Neural cell (in vitro differentiated cells): ENCODE results near the gene AK2. TPM values are rescaled to one million over a fixed set of nuclear protein-coding genes. Genes with fewer than 3 reads are reported as not detected.
"Not testable (repeated sequence)": the region's sequence is repeated elsewhere in the genome, so short reads cannot be mapped to it uniquely, and the experiment has no call there.

Experiments
- H2AFZ ChIP-seq: fragments of 200-600, 300-800 bp; sonication (generic), shearing (Covaris generic); 2 replicates; pipeline ENCODE4 v1.6.0; 2014; ENCODE audit warnings: low read depth, mild to moderate bottlenecking, antibody characterized with exemption, low read length, moderate library complexity
- H3F3A ChIP-seq: fragments of 200-600 bp; shearing (Covaris generic); 2 replicates; pipeline ENCODE4 v1.6.1; 2016; ENCODE audit warnings: mild to moderate bottlenecking, moderate library complexity, mixed read lengths, antibody characterized with exemption, low read length; ENCODE audit not compliant: insufficient read depth, poor library complexity, severe bottlenecking
- H3K27ac ChIP-seq: fragments of 200-600, 300-800 bp; sonication (generic), shearing (Covaris generic); 2 replicates; pipeline ENCODE4 v1.5.1; 2014; ENCODE audit warnings: mild to moderate bottlenecking, low read length, moderate library complexity
- H3K27me3 ChIP-seq: fragments of 300-800, 200-600 bp; sonication (generic), shearing (Covaris generic); 2 replicates; pipeline ENCODE4 v1.6.0; 2014; ENCODE audit warnings: mild to moderate bottlenecking, low read depth, low read length, moderate library complexity; ENCODE audit not compliant: insufficient read depth
- H3K36me3 ChIP-seq: fragments of 300-800, 200-600 bp; sonication (generic), shearing (Covaris generic); 2 replicates; pipeline ENCODE4 v1.5.1; 2014; ENCODE audit warnings: mild to moderate bottlenecking, antibody characterized with exemption, low read length, moderate library complexity; ENCODE audit not compliant: insufficient read depth
- H3K4me2 ChIP-seq: fragments of 300-800, 200-600 bp; sonication (generic), shearing (Covaris generic); 2 replicates; pipeline ENCODE4 v1.6.0; 2014; ENCODE audit warnings: mild to moderate bottlenecking, low read length
- H3K4me3 ChIP-seq: fragments of 300-800, 200-600 bp; sonication (generic), shearing (Covaris generic); 2 replicates; pipeline ENCODE4 v1.5.1; 2014; ENCODE audit warnings: mild to moderate bottlenecking, low read length, moderate library complexity
- H3K79me2 ChIP-seq: fragments of 200-600 bp; shearing (Covaris generic); replicated peaks from 2 replicates; pipeline ENCODE4 v1.6.0; 2014; ENCODE audit warnings: mild to moderate bottlenecking, low read length, moderate library complexity; ENCODE audit not compliant: insufficient read depth
- H3K9ac ChIP-seq: fragments of 300-800, 200-600 bp; sonication (generic), shearing (Covaris generic); 2 replicates; pipeline ENCODE4 v1.6.1; 2016; ENCODE audit warnings: mild to moderate bottlenecking, low read length, mixed read lengths
- H3K9me2 ChIP-seq: fragments of 200-600 bp; shearing (Covaris generic); 2 replicates; pipeline ENCODE4 v1.6.1; 2016; ENCODE audit warnings: mild to moderate bottlenecking, low read length, mixed read lengths; ENCODE audit not compliant: insufficient read depth
- H3K9me3 ChIP-seq: fragments of 200-600, 300-800 bp; sonication (generic), shearing (Covaris generic); 2 replicates; pipeline ENCODE4 v1.6.1; 2016; ENCODE audit warnings: mild to moderate bottlenecking, mixed run types, low read length, moderate library complexity, mixed read lengths
- H4K20me1 ChIP-seq: fragments of 200-600 bp; shearing (Covaris generic); 2 replicates; pipeline ENCODE4 v1.6.1; 2016; ENCODE audit warnings: mild to moderate bottlenecking, mixed run types; ENCODE audit not compliant: insufficient read depth
- CTCF ChIP-seq: fragments of 450-650 bp; IDR thresholded peaks from 2 replicates; pipeline ENCODE4 v1.5.1; 2014; ENCODE audit warnings: antibody characterized with exemption, mild to moderate bottlenecking, moderate library complexity; ENCODE audit not compliant: poor library complexity, severe bottlenecking
- EZH2 ChIP-seq: fragments of 200-600, 300-800 bp; shearing (Covaris generic), sonication (generic); IDR thresholded peaks from 2 replicates; pipeline ENCODE4 v1.6.1; 2014; ENCODE audit warnings: antibody characterized with exemption, low read length, borderline replicate concordance, mild to moderate bottlenecking; ENCODE audit not compliant: insufficient read depth, poor library complexity, severe bottlenecking
- POLR2AphosphoS5 ChIP-seq: IDR thresholded peaks from 2 replicates; pipeline ENCODE4 v1.6.1; 2012
- RAD21 ChIP-seq: fragments of 450-650 bp; conservative IDR thresholded peaks from 2 replicates; pipeline ENCODE4 v1.6.1; 2014; ENCODE audit warnings: antibody characterized with exemption, mild to moderate bottlenecking, moderate library complexity
- REST ChIP-seq: IDR thresholded peaks from 2 replicates; pipeline ENCODE4 v1.6.1; 2012; ENCODE audit warnings: borderline replicate concordance
- SMC3 ChIP-seq: fragments of 450-650 bp; conservative IDR thresholded peaks from 2 replicates; pipeline ENCODE4 v1.6.1; 2014; ENCODE audit warnings: antibody characterized with exemption, mild to moderate bottlenecking, moderate library complexity; ENCODE audit not compliant: poor library complexity
- polyA plus RNA-seq: library from polyadenylated mRNA; depleted of rRNA; stranded (reverse); fragments of >200 nt; gene quantifications from 2 replicates; pipeline ENCODE4 v1.2.3, GENCODE V29; 2014

The AK2 gene
- polyA plus RNA-seq, 1 donor from 2014 or later, result 107 TPM

GRCh38 chr1:33070628-33071027, 33.9 kb upstream of the AK2 start:
- Histone ChIP-seq H3K9me2 (no peaks in the 10 kb centered on the region), H3K27me3 (no peaks in the 10 kb centered on the region), H2AFZ (no peak overlapping the region), H3F3A (no peaks in the 10 kb centered on the region), H3K4me3 (no peak overlapping the region), H3K9ac (no peak overlapping the region), H3K36me3 (no peaks in the 10 kb centered on the region), H3K27ac (no peak overlapping the region), H4K20me1 (no peaks in the 10 kb centered on the region), H3K79me2 (no peaks in the 10 kb centered on the region), H3K9me3 (no peaks in the 10 kb centered on the region), H3K4me2 (no peak overlapping the region)
- no peak for TF ChIP-seq RAD21
- no peak for TF ChIP-seq REST
- TF ChIP-seq POLR2AphosphoS5, result no peak
- TF ChIP-seq CTCF, result no peak
- TF ChIP-seq EZH2, result no peak

GRCh38 chr1:33068108-33068507, 31.4 kb upstream of the AK2 start:
- not testable (repeated sequence) for H3K27me3 ChIP-seq, H3K9me3 ChIP-seq, H3K4me3 ChIP-seq, H3K27ac ChIP-seq, H2AFZ ChIP-seq, H3K9ac ChIP-seq, H4K20me1 ChIP-seq, H3K4me2 ChIP-seq, H3F3A ChIP-seq, H3K9me2 ChIP-seq, H3K79me2 ChIP-seq, H3K36me3 ChIP-seq

GRCh38 chr1:33066477-33066876, 29.8 kb upstream of the AK2 start:
- not testable (repeated sequence) for H4K20me1 ChIP-seq, H3K9me2 ChIP-seq, H3K9me3 ChIP-seq, H3F3A ChIP-seq, H3K79me2 ChIP-seq, H2AFZ ChIP-seq, H3K9ac ChIP-seq, H3K36me3 ChIP-seq, H3K4me2 ChIP-seq, H3K27ac ChIP-seq, H3K4me3 ChIP-seq, H3K27me3 ChIP-seq

- Histone ChIP-seq H3K27ac (no peak overlapping the region), H2AFZ (no peak overlapping the region), H3K79me2 (no peaks in the 10 kb centered on the region), H4K20me1 (no peaks in the 10 kb centered on the region), H3F3A (no peaks in the 10 kb centered on the region), H3K4me2 (no peak overlapping the region), H3K4me3 (no peak overlapping the region), H3K9me2 (no peaks in the 10 kb centered on the region), H3K27me3 (no peaks in the 10 kb centered on the region), H3K9ac (no peak overlapping the region), H3K9me3 (peaks cover 4% of the 10 kb centered on the region), H3K36me3 (no peaks in the 10 kb centered on the region)
- TF ChIP-seq CTCF, result no peak
- no peak for TF ChIP-seq SMC3
- no peak for TF ChIP-seq POLR2AphosphoS5
- no peak for TF ChIP-seq RAD21
- TF ChIP-seq REST, result no peak
- TF ChIP-seq EZH2, result no peak
Observed at GRCh38 chr1:33065301-33065700, 28.6 kb upstream of the AK2 start.
